Left cardiac atrium (tissue), 4 donors: ENCODE data around the gene ADGRL4. TPM values are rescaled to one million over a fixed set of nuclear protein-coding genes. Genes with fewer than 3 reads are reported as not detected.
"Not testable (repeated sequence)": the region's sequence is repeated elsewhere in the genome, so short reads cannot be mapped to it uniquely, and the experiment has no call there.

Experiments
- ATAC-seq, 2 donors: fragments of 200-7000 bp; cut with Tn5 transposase; one replicate each; pipeline ENCODE4 v1.9.1; 2020; ENCODE audit warnings: mild to moderate bottlenecking in 2 of 2, moderate library complexity in 2 of 2
- DNase-seq: peaks from one replicate; pipeline ENCODE4 v3.0.0-alpha.2; 2020
- intact Hi-C, 2 donors: fragments of 100-400 bp; cut with DNase I; formaldehyde crosslinking; loops; one replicate each; pipeline versions ENCODE4 v1.14.1 to v1.15.1; 2022 to 2023
- long read RNA-seq: library from polyadenylated mRNA; unstranded; transcript quantifications from one replicate; pipeline ENCODE4 v2.0.0, GENCODE V29; 2021
- total RNA-seq, 2 donors: library from RNA; stranded (reverse); fragmentation: NEBNext Ultra II Directional; extraction: Animal tissue kit (Norgen Biotek cat#: 25700); gene quantifications; one replicate each; pipeline ENCODE4 v1.2.1, GENCODE V29; 2021
- donor health status: DM: no; HTN: yes; CAD: no.
- donor health status: DM: no; HTN: yes; CAD: no; lungs with severe emphysema.
- donor health status: DM: yes; HTN: yes; CAD: no.
- donor health status: Dilated cardiomyopathy.

ADGRL4 gene
- total RNA-seq: 10 to 100 TPM; 30.6 to 34.8 TPM
- long read RNA-seq, transcript ADGRL4-201 (15 exons, 3,527 nt): major isoform, 53 of 58 reads
- long read RNA-seq, partial matches to known transcripts: 4 of 58 reads
- long read RNA-seq, other reads (novel, unspliced or antisense): 1 of 58 reads

DNA sequence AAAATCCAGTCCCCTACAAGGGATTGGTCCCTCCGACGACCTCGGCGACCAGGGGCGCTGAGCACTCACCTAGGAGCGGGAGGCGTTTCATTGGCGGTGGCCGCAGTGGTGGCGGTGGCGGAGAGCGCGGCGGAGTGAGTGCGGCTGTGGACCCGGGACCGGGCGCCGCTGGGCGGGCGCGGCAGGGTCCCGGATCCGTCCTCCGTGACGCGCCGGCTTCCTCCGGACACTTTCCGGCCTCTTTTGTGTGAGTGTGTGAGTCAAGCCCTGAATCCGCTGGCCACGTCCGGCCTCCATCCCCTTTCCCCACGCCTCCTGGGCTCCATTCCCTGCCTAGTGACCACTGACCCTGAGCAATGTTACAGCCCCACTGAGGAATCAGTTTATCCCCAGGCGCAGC is at the start of gene ADGRL4:
TSS of gene ADGRL4 (minus strand) at position 167 of the 400 bp plus-strand sequence. CDS start at position 91, 76 bp downstream.
- intact Hi-C loops: no loop called here
- DNase-seq: peak; percentile 73
- peak; percentile 89 to 90 for ATAC-seq

DNA sequence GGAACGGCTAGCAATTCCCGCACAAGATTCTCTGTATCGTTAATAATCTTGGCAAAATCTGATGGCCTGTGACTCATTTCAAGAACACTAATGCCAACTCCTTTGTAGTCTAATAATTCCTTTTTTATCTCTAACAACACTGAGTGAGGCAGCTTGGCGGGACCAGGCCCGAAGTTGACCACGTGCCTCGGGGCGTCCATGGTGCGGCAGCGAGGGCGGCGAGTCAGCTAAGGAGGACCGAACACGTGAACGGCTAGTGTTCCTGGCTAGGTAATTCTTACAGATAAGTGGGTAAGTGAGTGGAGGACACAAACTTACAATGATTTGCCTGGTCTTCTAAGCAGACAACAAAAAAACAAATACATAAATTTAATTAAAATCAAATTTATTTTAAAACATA is 49.3 kb upstream of the ADGRL4 start:
- ATAC-seq (no peak), DNase-seq (no peak)
- intact Hi-C loops: no loop called here

DNA sequence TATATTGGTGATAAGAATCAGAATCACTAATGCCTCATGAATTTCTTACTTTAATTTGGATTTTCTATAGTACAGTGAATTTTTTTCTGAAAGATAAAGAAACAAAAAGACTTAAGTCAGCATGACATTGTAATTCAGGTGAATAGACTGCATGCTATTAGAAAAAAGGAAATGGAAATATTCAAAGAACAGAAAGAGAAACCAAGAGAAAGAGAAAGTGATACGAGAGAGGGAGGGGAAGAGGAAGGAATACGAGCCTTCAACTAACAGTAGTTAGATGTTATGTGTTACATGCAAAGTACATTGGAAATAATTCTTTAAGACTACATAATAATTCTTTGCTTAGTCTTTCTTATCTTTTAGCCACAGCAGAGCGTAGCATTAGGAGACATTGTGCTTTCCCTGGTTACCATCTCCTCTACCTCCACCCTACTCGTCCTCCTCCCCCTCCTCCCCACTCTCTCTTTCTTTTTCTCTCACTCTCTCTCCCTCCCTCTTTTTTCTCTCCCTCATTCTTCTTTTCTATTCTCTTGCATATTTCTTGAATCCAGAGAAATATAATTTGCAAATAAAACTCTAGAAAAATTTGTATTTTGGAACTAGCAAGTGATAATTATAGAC is 46.4 kb upstream of the ADGRL4 start:
- intact Hi-C loops: no loop called here
- no peak for ATAC-seq
- no peak for DNase-seq

DNA sequence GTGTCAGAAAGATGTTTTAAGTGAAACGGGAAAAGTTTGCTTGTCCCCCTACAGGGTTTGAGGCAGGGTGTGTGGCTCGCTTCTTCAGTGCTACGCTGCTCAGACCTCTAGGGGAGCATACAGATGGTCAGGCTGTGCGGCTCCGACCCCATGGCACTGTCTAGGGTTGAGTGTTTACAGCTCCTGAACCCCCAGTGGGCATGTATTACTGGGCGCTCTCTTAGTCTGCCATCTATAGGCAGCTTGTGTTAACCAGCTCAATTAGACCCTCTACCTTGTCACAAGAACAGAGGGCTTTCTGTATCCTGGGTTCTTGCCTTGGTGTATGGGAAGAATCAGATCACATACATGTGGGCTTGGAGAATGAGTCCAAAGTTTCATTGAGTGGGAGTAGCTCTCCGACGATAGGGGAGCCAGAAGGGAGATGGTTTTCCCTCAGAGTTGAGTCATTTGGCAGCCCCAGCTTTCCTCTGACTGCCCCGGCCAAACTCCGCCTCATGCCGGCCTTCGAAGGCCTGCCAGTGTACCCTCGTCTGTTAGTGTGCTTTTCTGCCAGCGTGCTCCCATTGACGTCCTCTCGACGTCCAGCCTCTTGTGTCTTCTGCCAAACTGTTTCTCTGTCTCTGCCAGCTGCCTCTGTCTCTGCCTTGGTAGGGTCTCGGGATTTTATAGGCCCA is 38.6 kb upstream of the ADGRL4 start:
- intact Hi-C loops: no loop called here
- DNase-seq (peak; percentile 26), ATAC-seq (peak in 1 of 2 donors; percentile 82)

DNA sequence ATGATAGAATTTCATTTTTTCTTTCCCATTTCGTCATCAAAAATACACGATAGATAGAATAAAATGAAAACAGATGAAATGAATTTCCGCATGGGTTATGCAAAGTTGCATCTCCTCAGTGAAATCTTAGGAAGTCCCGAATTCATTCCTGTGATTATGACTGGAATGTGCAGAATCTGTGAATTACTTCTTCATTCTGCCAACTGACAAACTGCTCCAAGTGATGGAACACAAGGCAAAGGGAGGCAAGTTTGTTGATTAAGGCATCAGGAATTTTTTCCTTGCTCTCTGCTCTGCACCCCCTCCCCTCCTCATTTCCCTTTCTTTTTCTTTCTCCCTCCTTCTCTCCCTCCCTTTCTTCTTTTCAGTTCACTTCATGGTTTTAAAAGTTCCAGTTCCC is 37.0 kb upstream of the ADGRL4 start:
- intact Hi-C loops: no loop called here
- ATAC-seq (peak in 1 of 2 donors; percentile 32), DNase-seq (no peak)

DNA sequence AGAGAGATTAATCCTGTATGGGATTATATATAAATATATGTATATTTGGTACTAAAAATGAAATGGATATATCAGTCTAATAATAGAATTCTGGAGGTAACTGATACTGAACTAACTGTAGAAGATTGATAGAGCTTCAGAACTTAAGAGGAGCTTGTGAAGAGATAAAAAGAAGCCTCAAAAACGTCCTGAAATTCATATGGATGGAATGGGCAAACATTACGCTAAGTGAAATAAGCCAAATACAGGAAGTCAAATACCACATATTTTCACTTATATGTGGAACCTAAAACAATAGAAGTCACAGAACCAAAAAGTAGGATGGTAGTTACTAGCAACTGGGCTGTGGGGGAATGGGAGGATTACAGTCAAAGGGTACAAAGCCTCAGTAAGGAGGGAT is 36.0 kb upstream of the ADGRL4 start:
- DNase-seq: no peak
- ATAC-seq: no peak
- intact Hi-C loops: no loop called here

DNA sequence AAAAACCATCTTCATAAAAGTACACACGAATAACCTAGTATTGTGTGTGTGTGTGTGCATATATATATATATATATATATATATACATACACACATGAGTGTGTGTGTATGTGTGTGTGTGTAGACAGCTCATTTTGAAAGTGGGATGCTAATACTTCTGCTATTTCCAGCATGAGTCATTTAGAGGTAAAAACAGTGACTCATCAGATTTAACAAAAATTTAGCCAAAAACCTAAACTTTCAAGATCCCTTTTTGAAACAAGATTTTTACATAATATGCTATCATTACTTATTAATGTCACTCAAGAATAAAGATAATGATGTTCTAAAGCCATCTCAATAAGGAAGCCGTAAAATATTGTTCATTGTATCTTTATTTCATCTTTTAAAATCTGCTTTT is 35.6 kb upstream of the ADGRL4 start:
- intact Hi-C loops: no loop called here
- DNase-seq (no peak), ATAC-seq (no peak)

DNA sequence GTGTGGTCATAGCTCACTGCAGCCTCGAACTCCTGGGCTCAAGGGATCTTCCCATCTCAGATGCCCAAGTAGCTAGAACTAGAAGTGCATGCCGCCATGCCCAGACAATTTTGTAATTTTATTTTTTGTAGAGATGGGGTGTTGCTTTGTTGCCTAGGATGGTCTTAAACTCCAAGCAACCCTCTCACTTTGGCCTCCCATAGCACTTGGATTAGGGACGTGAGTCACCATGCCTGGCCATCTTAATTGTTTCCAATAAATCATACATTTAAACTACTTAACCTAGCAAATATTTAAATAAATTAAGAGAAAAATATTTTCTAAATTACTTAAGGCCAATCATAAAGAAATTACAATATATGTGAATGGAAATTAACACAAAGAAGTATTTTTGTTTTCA is 35.1 kb upstream of the ADGRL4 start:
- ATAC-seq: no peak
- intact Hi-C loops: no loop called here
- DNase-seq: no peak

DNA sequence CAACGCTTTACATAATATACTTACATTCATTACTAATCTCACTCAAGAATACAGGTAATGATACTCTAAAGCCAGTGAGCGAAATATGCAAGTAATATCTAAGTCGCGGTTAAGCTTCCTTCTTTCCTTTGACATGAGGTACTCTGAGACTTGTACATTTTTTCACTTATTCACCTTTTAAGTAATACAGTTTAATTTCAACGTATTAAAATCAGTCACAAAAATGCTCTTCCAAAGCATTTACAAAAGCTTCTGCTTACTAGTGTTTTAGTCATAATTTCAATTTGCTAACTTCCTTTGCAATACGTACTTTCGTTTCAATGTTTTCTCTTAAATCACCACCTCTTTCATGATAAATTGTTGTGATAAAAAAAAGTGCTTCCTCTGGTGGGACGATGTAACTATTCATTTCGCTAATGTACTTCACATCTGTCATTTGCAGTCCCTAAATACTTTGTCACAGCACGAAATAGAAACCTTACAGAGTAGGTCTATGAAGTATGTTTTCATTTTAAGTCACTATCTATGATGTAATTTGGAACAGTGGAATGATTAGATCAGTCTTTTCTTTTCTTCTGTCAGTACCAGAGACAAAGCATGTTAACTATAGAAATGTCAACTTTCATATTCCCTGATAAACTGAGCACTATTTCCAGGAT is 34.0 kb upstream of the ADGRL4 start:
- no peak for ATAC-seq
- intact Hi-C loops: no loop called here
- no peak for DNase-seq

DNA sequence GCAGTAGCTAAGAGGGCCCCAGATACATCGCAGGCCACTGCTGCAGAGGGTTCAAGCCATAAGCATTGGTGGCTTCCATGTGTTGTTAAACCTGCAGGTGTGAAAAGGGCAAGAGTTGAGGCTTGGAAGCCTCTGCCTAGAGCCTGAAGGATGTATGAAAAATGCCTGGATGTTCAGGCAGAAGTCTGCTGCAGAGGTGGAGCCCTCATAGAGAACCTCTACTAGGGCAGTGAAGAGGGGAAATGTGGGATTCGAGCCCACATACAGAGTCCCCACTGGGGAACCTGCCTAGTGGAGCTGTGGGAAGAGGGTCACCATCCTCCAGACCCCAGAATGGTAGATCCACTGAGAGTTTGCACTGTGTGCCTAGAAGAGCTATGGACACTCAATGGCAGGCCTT is 30.6 kb upstream of the ADGRL4 start:
- intact Hi-C loops: no loop called here
- ATAC-seq (no peak), DNase-seq (no peak)

DNA sequence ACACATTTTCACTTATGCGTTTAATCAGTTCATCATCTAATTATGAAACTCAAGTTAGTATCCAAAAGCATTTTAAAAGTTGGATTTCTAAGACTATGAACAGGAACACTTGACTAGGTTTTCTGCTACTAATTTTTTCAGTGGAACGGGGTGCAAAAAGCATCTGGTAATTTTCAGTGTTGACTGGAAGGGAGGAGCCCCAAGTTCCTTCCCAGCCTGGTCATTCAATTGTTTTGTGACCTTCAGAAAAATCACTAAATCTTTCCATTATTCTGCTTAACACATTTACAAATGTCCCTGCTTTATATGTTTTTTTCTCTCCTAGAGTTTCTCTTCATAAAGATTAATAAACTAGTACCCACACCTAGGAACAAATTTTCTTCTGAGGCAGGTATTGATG is 6.0 kb upstream of the ADGRL4 start:
- intact Hi-C loops: no loop called here
- ATAC-seq: no peak
- DNase-seq: no peak

DNA sequence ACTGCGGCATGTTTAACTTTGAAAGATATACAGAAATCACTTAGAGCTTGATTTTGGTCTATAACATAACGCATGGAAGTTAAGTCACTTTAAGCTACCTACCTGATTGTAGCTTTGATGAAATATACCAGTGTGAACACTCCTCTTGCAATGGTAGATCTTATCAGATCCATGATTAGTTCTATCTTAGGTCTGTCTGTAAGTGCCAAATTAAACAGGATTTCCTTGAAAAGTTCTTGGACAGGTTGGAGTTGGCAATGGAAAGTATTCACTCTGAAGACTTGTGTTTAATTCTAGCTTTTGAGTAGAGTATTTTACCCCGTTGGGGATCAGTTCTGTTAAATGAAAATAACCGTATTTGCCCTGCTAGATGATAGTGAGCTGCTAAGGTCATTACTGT is 4.1 kb upstream of the ADGRL4 start:
- intact Hi-C loops: no loop called here
- DNase-seq (no peak), ATAC-seq (no peak)

DNA sequence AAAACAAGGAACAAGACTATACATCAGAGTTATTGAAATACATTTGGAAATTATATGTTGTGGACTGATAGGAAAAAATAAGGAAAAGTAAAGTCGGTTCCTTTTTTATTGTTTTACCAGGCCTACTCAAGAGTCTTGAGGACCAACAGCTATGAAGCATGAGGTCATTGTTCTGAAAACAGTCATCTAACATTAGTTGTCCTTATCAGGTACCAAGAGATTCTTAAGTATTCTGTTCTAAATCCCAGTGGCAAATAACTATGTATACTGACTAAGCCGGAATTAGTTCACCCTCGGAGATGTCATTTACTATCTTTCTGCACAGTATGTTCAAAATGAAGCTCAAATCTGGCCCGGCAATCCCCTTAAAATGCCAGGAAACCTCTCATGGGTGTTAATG is 585 bp downstream of the ADGRL4 start:
- no peak for DNase-seq
- ATAC-seq: no peak
- intact Hi-C loops: no loop called here

DNA sequence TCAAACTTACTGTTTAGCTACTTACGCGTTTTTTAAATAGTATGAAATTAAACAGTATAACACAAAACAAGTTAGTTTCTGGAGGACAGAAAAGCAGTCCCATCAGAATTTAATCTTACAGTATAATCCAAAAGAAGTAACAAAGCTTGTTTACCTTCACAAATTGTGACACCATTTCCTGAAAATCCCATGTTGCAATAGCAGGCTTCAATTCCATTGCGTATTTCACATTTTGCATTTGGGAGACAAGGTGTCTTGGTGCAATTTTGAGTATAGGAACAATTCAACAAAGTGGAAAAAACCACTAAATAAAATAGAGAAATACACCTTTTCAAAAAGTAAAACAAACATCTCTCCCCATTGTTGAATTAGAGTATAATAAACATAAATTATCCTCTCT is 1.6 kb downstream of the ADGRL4 start:
- DNase-seq (no peak), ATAC-seq (no peak)
- intact Hi-C loops: no loop called here

DNA sequence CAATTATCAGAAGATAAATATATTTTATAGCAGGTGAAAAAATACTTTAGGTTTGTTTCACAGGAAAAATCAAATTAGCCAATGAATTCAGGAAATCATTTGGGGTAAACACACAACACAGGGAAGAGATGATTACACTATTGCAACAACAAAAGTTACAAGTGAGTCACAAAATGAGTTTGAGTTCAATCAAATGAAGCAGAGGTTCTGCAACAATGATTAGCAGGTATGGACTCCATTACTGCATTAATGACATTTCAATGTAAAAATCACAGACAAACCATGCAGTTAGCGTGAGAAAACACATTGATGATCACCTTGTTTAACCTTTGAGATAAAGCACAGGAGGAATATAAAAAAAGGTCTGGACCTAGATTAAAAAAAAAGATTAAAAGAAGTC is 9.7 kb downstream of the ADGRL4 start:
- DNase-seq (no peak), ATAC-seq (no peak)
- intact Hi-C loops: no loop called here

DNA sequence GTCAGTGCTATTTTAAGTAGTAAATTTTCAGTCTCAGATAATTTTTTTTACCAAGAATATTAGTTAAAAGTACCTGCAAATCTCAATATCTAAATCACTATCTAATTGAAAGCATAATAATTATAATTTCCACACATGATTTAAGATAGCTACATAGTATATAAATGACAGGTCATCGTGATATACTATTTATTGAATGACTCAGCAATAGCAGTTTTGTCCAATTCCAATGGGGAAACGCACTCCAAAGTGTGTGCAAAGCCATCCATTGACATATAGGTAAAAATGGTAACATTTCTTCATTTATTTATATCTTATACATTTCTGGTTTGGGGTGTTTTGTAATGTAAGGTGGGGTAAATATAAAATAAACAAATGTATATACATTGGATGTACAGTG is 19.5 kb downstream of the ADGRL4 start:
- no peak for ATAC-seq
- no peak for DNase-seq
- intact Hi-C loops: no loop called here

DNA sequence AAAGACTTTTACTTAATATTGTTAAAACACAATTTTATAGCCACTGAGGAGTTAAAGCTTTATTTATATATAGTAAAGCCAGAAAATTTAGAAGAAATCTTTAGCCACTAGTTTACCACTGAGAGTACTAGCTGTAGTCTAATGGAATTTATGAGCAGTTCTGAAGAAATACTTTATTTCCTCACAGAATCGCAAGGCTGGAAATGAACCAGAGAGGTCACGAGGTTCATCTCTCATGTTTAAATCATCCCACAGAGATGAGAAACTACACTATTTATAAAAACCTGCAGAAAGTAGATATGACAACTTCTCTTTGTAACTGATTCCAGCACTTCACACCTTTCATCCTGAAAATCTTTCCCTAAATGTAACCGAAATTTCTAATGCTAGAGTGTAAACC is 26.0 kb downstream of the ADGRL4 start:
- DNase-seq (no peak), ATAC-seq (no peak)
- intact Hi-C loops: no loop called here

DNA sequence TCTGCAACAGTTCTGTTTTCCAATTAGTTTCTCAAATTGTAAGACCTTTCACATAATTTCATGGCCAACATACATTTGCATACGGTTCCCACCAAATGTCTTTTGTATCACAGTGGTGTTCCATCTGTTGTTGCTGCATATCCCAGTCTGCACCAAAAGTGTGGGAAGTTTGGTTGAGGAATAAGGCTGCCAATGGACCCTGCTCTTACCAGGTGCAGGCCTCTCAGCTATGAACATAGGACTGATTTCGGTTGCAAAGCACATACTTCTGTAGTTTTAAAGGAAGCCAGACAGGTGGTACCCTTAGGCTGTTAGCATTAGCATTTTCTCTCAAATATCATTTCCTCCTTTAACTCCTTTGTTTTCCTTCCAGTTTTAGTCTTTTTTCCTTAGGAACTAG is 33.8 kb downstream of the ADGRL4 start:
- intact Hi-C loops: no loop called here
- DNase-seq (no peak), ATAC-seq (no peak)

DNA sequence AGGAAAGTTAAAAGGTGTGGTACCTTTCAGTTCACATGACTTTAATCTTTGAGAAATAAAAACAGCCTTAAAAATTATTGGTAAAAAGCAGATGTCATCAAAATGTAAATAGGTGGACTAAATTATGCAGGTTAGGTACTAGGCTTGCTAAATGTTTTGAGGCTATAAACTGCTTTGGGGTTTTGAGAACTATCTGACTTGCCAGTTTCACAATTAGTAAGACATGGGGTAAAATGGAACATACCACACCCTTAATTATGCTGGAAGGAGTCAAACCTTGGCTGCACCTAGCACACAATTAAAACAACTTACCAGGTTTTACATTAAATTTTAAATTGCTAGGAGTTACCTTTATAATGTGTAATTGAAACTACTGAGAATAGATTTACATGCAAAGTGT is 39.4 kb downstream of the ADGRL4 start:
- intact Hi-C loops, ATAC-seq, DNase-seq: not testable (repeated sequence)

DNA sequence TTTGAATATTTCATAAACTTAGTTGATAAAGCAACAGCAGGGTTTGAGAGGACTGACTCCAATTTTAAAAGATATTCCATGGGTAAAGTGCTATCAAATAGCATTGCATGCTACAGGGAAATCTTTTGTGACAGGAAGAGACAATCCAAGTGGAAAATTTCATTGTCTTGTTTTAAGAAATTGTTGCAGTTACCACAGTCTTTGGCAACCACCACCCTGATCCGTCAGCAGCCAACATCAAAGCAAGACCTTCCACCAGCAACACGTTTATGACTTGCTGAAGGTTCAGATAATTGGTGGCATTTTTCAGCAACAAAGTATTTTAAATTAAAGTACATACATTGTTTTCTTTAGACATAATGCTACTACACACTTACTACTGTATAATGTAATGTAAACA is 47.8 kb downstream of the ADGRL4 start:
- no peak for DNase-seq

DNA sequence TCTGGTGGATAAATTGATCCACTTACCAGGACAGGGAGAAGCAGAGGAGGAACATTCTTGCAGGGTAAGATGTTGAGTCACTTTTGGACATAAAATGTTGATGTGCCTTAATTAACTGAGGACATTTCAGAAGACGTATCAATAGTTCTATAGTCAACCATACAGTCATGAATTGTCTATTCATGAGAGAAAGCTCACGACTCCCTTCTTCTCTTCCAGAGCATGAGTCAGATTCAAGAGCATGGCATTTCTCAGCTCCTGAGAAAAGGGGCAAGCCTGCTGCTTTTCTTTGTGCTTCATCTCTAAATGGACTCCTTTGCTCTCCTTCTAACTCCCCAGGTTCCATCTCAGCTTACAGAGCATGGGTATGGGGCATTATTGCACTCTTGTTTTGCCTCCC is 55.7 kb downstream of the ADGRL4 start:
- ATAC-seq: no peak
- DNase-seq: no peak
- intact Hi-C loops: no loop called here

More for the DNA sequence above, 47.8 kb downstream of the ADGRL4 start:
- intact Hi-C loops: no loop called here
- ATAC-seq: no peak
